GM12892 (cell line): Measurements from ENCODE around the gene MYO15A.

Experiments used
- POLR2A ChIP-seq: IDR thresholded peaks from 2 replicates; pipeline ENCODE4 v1.6.1; 2011; ENCODE audit warnings: low read depth, low read length, control low read depth
- POLR2AphosphoS5 ChIP-seq: IDR thresholded peaks from 2 replicates; pipeline ENCODE4 v1.6.1; 2011; ENCODE audit warnings: low read depth, low read length, control low read depth
- TAF1 ChIP-seq: IDR thresholded peaks from 2 replicates; pipeline ENCODE4 v1.6.1; 2011; ENCODE audit warnings: low read depth, mild to moderate bottlenecking, control low read depth, low read length, borderline replicate concordance

- TF ChIP-seq POLR2A (no peak), POLR2AphosphoS5 (no peak), TAF1 (no peak)
Observed at GRCh38 chr17:18093616-18094408, 14.7 kb upstream of the MYO15A start.
